Measurements from ENCODE around the gene SH2D6.

Gene SH2D6

DNA sequence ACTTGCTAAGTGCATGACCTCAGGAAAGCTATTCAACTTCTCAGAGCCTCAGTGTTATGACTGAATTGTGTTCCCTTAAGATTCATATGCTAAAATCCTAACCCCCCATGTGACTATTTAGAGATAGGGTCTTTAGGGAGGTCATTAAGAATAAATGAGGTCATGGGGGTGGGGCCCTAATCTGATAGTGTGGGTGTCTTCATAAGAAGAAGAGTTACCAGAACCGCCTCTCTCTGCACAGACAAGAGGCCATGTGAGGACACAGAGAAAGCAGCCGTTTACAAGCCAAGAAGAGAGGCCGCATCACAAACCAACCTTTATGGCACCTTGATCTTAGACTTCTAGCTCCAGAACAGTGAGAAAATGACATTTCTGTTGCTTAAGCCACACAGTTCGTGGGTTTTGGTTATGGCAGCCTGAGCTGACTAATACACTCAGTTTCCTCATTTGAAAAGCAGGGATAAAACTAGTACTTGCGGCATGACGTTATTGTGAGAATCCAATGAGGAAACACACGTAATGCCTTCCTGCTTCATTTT is 9.9 kb downstream of the SH2D6 start:
- DNase-seq (ENCODE audit: low spot score): no peak
- ChIA-PET POLR2A (ENCODE audit: low non-redundant PET) (interaction anchor here (0.6 to 0.7 kb wide), 2 partner anchors 22 to 110 kb away, joined by 3 read pairs; no protein-coding TSS in a partner anchor), CTCF (interaction anchor here (1.0 kb wide), 1 partner anchor 123 kb away, joined by 3 read pairs; no protein-coding TSS in a partner anchor)
- no peak overlapping the region for H3K27ac ChIP-seq
- TF ChIP-seq, protein P1, sequence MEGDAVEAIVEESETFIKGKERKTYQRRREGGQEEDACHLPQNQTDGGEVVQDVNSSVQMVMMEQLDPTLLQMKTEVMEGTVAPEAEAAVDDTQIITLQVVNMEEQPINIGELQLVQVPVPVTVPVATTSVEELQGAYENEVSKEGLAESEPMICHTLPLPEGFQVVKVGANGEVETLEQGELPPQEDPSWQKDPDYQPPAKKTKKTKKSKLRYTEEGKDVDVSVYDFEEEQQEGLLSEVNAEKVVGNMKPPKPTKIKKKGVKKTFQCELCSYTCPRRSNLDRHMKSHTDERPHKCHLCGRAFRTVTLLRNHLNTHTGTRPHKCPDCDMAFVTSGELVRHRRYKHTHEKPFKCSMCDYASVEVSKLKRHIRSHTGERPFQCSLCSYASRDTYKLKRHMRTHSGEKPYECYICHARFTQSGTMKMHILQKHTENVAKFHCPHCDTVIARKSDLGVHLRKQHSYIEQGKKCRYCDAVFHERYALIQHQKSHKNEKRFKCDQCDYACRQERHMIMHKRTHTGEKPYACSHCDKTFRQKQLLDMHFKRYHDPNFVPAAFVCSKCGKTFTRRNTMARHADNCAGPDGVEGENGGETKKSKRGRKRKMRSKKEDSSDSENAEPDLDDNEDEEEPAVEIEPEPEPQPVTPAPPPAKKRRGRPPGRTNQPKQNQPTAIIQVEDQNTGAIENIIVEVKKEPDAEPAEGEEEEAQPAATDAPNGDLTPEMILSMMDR (conservative IDR thresholded peaks at IDR 0.05; ENCODE audit: low read depth): no peak

DNA sequence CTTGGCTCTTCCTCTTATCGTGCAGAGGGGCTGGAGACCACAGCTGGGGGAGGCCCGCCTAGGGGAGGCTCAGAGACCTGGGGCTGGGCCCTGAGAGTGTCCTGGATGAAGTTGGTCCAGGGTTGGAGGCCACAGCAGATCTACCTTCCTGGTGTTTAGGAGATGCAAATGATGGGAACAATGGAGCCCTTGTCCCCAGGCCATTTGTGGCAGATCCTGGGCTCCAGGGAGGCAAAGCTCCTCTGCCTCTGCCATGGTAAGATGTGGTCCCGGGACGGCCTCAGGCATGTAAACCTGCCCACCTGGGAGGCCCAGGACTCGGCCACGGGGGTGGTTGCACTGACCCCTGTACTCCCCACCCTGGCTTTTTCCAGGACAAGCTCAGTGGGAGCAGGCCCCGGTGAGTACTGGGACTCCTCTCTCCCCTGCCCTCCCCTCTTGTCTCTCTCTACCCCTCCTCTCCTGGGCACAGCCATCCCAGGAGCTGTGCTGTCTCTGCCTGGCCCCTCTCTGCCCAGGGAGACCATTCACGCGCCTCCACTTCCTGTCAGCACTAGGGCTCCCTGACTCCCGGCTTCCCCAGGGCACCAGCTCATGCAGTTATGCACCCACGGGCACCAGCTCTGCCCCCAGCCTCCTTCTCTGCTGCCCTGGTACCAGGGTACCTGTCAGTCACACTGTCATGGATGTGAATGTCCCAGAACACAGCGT is 10.9 kb downstream of the SH2D6 start:
- POLR2A ChIA-PET (ENCODE audit: low non-redundant PET): interaction anchor here (0.6 to 1.1 kb wide), 4 partner anchors 10 to 109 kb away, joined by 3 to 4 read pairs (median 3); no protein-coding TSS in a partner anchor
- peak overlapping the region; percentile 96 for H3K27ac ChIP-seq
- TF ChIP-seq, protein P1 (conservative IDR thresholded peaks at IDR 0.05; ENCODE audit: low read depth): no peak
- no peak for DNase-seq (ENCODE audit: low spot score)
- CTCF ChIA-PET: interaction anchor here (0.6 to 2.0 kb wide), 4 partner anchors 8 to 308 kb away, joined by 3 to 5 read pairs (median 4); partner anchors contain the start of gene MAT2A

DNA sequence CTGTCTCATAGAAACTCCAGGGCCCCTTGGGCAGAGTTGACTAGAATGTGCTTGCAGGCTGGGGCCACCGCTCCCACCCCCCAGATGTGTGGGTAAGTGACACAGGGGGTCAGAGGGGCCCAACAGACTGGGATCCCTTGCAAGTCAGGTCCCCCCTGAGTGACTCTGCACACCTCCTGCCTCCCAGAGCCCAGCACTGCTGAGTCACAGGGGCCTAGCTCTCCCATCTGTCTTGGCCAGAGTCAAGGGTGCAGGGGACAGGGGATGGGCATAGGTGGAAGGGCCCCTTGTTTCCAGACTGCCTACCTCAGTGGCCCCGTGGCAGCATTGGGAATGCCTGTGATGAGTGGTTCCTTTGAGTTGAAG is 11.4 kb downstream of the SH2D6 start:
- peak overlapping the region; percentile 96 for H3K27ac ChIP-seq
- ChIA-PET CTCF (interaction anchor here (1.0 to 2.0 kb wide), 3 partner anchors 9 to 122 kb away, joined by 3 to 5 read pairs (median 4); partner anchors contain the start of gene MAT2A), POLR2A (ENCODE audit: low non-redundant PET) (interaction anchor here (1.1 kb wide), 1 partner anchor 10 kb away, joined by 4 read pairs; no protein-coding TSS in a partner anchor)
- no peak for DNase-seq (ENCODE audit: low spot score)
- TF ChIP-seq, protein P1 (conservative IDR thresholded peaks at IDR 0.05; ENCODE audit: low read depth): no peak

DNA sequence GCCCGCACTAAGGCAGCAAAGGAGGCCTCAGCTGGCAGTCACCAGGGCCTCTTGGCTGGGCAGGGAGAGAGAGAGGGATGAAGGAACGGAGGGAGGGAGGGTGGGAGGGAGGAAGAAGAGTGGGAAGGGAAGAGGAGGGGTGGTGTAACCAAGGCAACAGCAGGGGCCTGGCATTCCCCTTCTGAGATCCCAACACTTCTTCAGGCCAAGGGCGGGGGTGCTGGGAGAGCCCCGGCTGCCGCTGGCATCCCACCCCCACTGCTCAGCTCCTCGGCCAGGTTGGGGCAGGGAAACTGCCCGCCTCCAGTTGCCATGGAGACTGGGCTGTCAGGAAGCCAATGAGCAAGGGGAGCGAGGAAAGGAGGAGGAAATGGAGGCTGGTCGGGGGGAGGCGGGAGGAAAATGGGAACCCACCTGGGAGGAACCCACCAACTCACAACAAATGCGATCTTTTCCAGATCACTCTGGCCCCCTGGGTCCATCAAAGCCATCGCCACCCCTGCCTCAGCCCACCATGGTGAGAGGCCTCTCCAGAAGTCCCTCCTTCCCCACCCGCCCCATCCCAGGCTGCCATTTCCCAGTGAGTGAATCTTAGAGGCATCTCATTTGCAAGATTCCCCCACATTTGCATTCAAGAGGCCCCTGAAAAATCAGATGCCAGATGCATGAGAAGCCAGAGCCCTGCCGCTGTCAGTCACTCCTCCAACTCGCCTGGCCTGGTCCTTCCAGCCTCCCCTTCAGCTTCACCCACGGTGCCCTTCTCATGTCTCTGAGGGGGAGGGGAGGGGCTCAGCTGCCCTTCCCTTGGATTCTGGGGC is 12.4 kb downstream of the SH2D6 start:
- TF ChIP-seq, protein P1 (conservative IDR thresholded peaks at IDR 0.05; ENCODE audit: low read depth): no peak
- peak overlapping the region; percentile 96 for H3K27ac ChIP-seq
- ChIA-PET CTCF (interaction anchor here (1.2 to 2.0 kb wide), 3 partner anchors 10 to 108 kb away, joined by 3 to 5 read pairs (median 4); partner anchors contain the start of gene MAT2A), POLR2A (ENCODE audit: low non-redundant PET) (interaction anchor here (0.8 kb wide), 1 partner anchor 11 kb away, joined by 3 read pairs; no protein-coding TSS in a partner anchor)
- DNase-seq (ENCODE audit: low spot score): no peak

DNA sequence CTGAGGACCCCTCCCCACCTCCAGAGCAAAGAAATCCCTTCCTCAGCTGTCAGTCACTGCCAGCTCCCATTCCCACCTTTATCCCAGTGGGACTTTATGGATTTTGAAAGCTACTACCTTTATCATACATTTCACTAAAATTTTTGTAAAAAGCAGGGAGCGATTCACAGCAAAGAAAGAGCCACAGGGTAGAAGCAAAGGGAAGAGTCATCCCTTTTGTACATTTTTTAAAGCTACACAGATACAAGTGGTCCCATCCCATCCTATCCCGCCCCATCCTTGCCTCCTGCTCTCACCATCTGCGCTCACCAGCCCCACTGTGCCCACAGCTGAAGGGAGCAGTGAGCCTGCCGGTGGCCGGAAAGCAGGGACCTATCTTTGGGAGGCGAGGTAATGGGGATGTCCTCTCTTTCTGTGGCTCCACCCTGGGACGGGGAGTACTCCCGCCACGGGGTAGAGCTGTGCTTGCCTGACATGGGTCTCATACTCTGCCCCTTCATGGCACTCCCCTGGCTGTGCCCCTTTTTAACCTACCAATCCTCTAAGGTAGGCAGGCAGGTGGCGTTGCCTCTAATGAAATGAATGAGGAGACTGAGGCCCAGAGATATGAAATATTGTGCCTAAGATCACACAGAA is 13.2 kb downstream of the SH2D6 start:
- TF ChIP-seq, protein P1 (conservative IDR thresholded peaks at IDR 0.05; ENCODE audit: low read depth): no peak
- DNase-seq (ENCODE audit: low spot score): no peak
- CTCF ChIA-PET: interaction anchor here (0.6 to 1.2 kb wide), 2 partner anchors 23 to 107 kb away, joined by 3 to 4 read pairs; partner anchors contain the start of gene MAT2A
- POLR2A ChIA-PET (ENCODE audit: low non-redundant PET): interaction anchor here (0.8 kb wide), 1 partner anchor 12 kb away, joined by 3 read pairs; no protein-coding TSS in a partner anchor
- peak overlapping the region; percentile 96 for H3K27ac ChIP-seq

Measured in RWPE1 (cell line).